Adrenal gland (tissue), 12 donors: ENCODE measurements around the gene ATM. TPM values are rescaled to one million over a fixed set of nuclear protein-coding genes. Genes with fewer than 3 reads are reported as not detected.
"Not testable (repeated sequence)": the region's sequence is repeated elsewhere in the genome, so short reads cannot be mapped to it uniquely, and the experiment has no call there.

Experiments
- DNase-seq, 7 donors: peaks; one replicate each; pipeline ENCODE4 v3.0.0-alpha.2; 2019 to 2020
- H3K27ac ChIP-seq, 5 donors: fragments of 200-600 bp; sonication (generic) in 4 of 5; 1 replicate in 3 of 5; 2 replicates in 2 of 5; pipeline versions ENCODE4 v1.5.1 to v1.8.0; 2016 to 2020; ENCODE audit warnings: mild to moderate bottlenecking in 1 of 5
- H3K27me3 ChIP-seq: fragments of 200-600 bp; 2 replicates; pipeline ENCODE4 v1.8.0; 2021
- H3K36me3 ChIP-seq, 2 donors: fragments of 200-600 bp; replicated peaks in 1 of 2; 1 replicate in 1 of 2; 2 replicates in 1 of 2; pipeline versions ENCODE4 v1.5.1 to v1.8.0; 2018 to 2022
- H3K4me1 ChIP-seq, 2 donors: fragments of 200-600 bp; replicated peaks in 1 of 2; 1 replicate in 1 of 2; 2 replicates in 1 of 2; pipeline versions ENCODE4 v1.5.1 to v1.8.0; 2018 to 2021
- H3K4me3 ChIP-seq, 4 donors: fragments of 200-600 bp; sonication (generic) in 3 of 4; one replicate each; pipeline ENCODE4 v1.5.1; 2016 to 2018
- H3K9me3 ChIP-seq, 3 donors: fragments of 200-600 bp; sonication (generic) in 1 of 3; replicated peaks in 1 of 3; 1 replicate in 2 of 3; 2 replicates in 1 of 3; pipeline versions ENCODE4 v1.5.1 to v1.8.0; 2016 to 2021
- CTCF ChIP-seq, 6 experiments: fragments of 450-650 bp in 4 of 6; fragments of 200-600 bp in 2 of 6; sonication (generic) in 1 of 6; IDR thresholded peaks; 1 replicate in 5 of 6; 2 replicates in 1 of 6; pipeline versions ENCODE4 v1.5.1 to v1.8.0; 2016 to 2021; ENCODE audit warnings: antibody characterized with exemption in 6 of 6, mild to moderate bottlenecking in 2 of 6, moderate library complexity in 1 of 6
- POLR2A ChIP-seq, 2 donors: fragments of 450-650 bp; IDR thresholded peaks; one replicate each; pipeline ENCODE4 v1.6.1; 2017; ENCODE audit warnings: antibody characterized with exemption in 2 of 2, mild to moderate bottlenecking in 2 of 2, moderate library complexity in 1 of 2
- WGBS, 4 donors: extraction: QIAGEN DNeasy Blood & Tissue Kit in 2 of 4; methylation state at CpG; one replicate each; pipeline versions ENCODE4 v1.1.5 to v1.1.7; 2013 to 2017; 5-methylcytosine and 5-hydroxymethylcytosine counted together
- intact Hi-C, 2 donors: fragments of 100-400 bp; cut with DNase I; formaldehyde crosslinking; loops; one replicate each; pipeline versions ENCODE4 v1.14.1 to v1.15.0; 2022 to 2023
- polyA plus RNA-seq, 3 donors: library from polyadenylated mRNA; stranded (reverse); fragments of 200-250 nt in 2 of 3; fragments of 350-450 nt in 1 of 3; fragmentation: Illumina TruSeq in 1 of 3; extraction: RNeasy Lipid Tissue Mini Kit (QIAGEN cat#74804) in 1 of 3; gene quantifications; one replicate each; pipeline ENCODE4 v1.2.3, GENCODE V29; 2013 to 2014
- total RNA-seq, 9 donors: library from RNA; depleted of rRNA in 4 of 9; stranded (reverse); fragments of >200 nt in 4 of 9; fragments of 120-200 nt in 1 of 9; fragmentation: NEBNext Ultra II Directional in 1 of 9; extraction: Animal tissue kit (Norgen Biotek cat#: 25700) in 1 of 9; gene quantifications; one replicate each; pipeline versions ENCODE4 v1.1.0 to v1.2.4, GENCODE V29; 2013 to 2023
- donor health status: healthy with polysubstance abuse.
- donor health status: Bipolar disorder and iron deficiency.
- donor health status: DM: yes; HTN: yes; CAD: no.
- donor health status: DM: no; HTN: no; CAD: no.
- donor health status: DM: no; HTN: no; CAD: no.
- donor health status: DM: yes; HTN: yes; CAD: no.

ATM gene
- total and polyA plus RNA-seq, 12 donors = 19.9 to 127 (median 66.8) TPM

GRCh38 chr11:108246885-108247284, 24.0 kb downstream of the ATM start:
- H3K27ac ChIP-seq = no peak overlapping the region
- H3K4me1 ChIP-seq = no peaks in the 10 kb centered on the region
- no peaks in the 10 kb centered on the region for H3K27me3 ChIP-seq
- no peaks in the 10 kb centered on the region for H3K9me3 ChIP-seq
- H3K4me3 ChIP-seq = no peak overlapping the region
- no peak for TF ChIP-seq POLR2A (IDR thresholded peaks at IDR 0.05)
- intact Hi-C loops = no loop called here
- H3K36me3 ChIP-seq = peaks cover 0 to 15% of the 10 kb centered on the region in 2 donors
- no peak for DNase-seq
- WGBS, 4 donors = 73 to 89% (median 77%) methylated on average over 2 of the region's 2 CpGs

GRCh38 chr11:108253176-108253575, 30.3 kb downstream of the ATM start:
- Histone ChIP-seq H3K4me1 (no peaks in the 10 kb centered on the region), H3K4me3 (no peak overlapping the region), H3K36me3 (peaks cover 0 to 59% of the 10 kb centered on the region in 2 donors), H3K27me3 (no peaks in the 10 kb centered on the region), H3K27ac (no peak overlapping the region), H3K9me3 (no peaks in the 10 kb centered on the region)
- 88 to 97% (median 95%) methylated on average over 1 of the region's 1 CpG for WGBS, 4 donors
- intact Hi-C loops = no loop called here
- TF ChIP-seq POLR2A (IDR thresholded peaks at IDR 0.05) (no peak), CTCF (IDR thresholded peaks at IDR 0.05) (no peak)
- no peak for DNase-seq

- H3K27me3 ChIP-seq = no peaks in the 10 kb centered on the region
- no peaks in the 10 kb centered on the region for H3K4me1 ChIP-seq
- intact Hi-C loops = no loop called here
- DNase-seq = no peak
- H3K4me3 ChIP-seq = no peak overlapping the region
- H3K36me3 ChIP-seq = peaks cover 0 to 31% of the 10 kb centered on the region in 2 donors
- no peaks in the 10 kb centered on the region for H3K9me3 ChIP-seq
- H3K27ac ChIP-seq = no peak overlapping the region
- no peak for TF ChIP-seq POLR2A (IDR thresholded peaks at IDR 0.05)
- TF ChIP-seq CTCF (IDR thresholded peaks at IDR 0.05) = no peak
- WGBS, 4 donors = 94 to 98% (median 96%) methylated on average over 3 of the region's 3 CpGs
Observed at GRCh38 chr11:108269583-108269982, 46.7 kb downstream of the ATM start.

- H3K4me3 ChIP-seq, H3K27ac ChIP-seq, intact Hi-C loops, DNase-seq, H3K27me3 ChIP-seq, H3K9me3 ChIP-seq, H3K4me1 ChIP-seq: not testable (repeated sequence)
- H3K36me3 ChIP-seq = peaks cover 0 to 65% of the 10 kb centered on the region in 2 donors
- whole genome bisulfite sequencing, 4 donors = 92 to 97% (median 94%) methylated on average over 7 to 13 of the region's 13 CpGs
Observed at GRCh38 chr11:108276985-108277616, 54.2 kb downstream of the ATM start.

GRCh38 chr11:108278546-108278945, 55.7 kb downstream of the ATM start:
- H3K36me3 ChIP-seq = peaks cover 0 to 65% of the 10 kb centered on the region in 2 donors
- WGBS, 4 donors = 69 to 74% (median 73%) methylated on average over 4 of the region's 4 CpGs
- no peak overlapping the region for H3K27ac ChIP-seq
- H3K27me3 ChIP-seq = no peaks in the 10 kb centered on the region
- TF ChIP-seq CTCF (IDR thresholded peaks at IDR 0.05) (no peak), POLR2A (IDR thresholded peaks at IDR 0.05) (no peak)
- H3K9me3 ChIP-seq = no peaks in the 10 kb centered on the region
- H3K4me1 ChIP-seq = no peaks in the 10 kb centered on the region
- intact Hi-C loops = no loop called here
- DNase-seq = peak in 1 of 7 donors; percentile 9
- H3K4me3 ChIP-seq = no peak overlapping the region
